Mesenteric fat pad (tissue), 1 donor: ENCODE data around the gene TBC1D2. TPM values are rescaled to one million over a fixed set of nuclear protein-coding genes. Genes with fewer than 3 reads are reported as not detected.
"Not testable (repeated sequence)": the region's sequence is repeated elsewhere in the genome, so short reads cannot be mapped to it uniquely, and the experiment has no call there.

Source experiments
- DNase-seq: peaks from one replicate; pipeline ENCODE4 v3.0.0-alpha.2; 2020; ENCODE audit warnings: low spot score
- total RNA-seq: library from RNA; stranded (reverse); fragmentation: NEBNext Ultra II Directional; extraction: Animal tissue kit (Norgen Biotek cat#: 25700); gene quantifications from one replicate; pipeline ENCODE4 v1.2.1, GENCODE V29; 2021
- donor health status: DM: yes; HTN: yes; CAD: no.

Gene TBC1D2
- total RNA-seq, 1 donor from 2014 or later, result 12.0 TPM

DNA sequence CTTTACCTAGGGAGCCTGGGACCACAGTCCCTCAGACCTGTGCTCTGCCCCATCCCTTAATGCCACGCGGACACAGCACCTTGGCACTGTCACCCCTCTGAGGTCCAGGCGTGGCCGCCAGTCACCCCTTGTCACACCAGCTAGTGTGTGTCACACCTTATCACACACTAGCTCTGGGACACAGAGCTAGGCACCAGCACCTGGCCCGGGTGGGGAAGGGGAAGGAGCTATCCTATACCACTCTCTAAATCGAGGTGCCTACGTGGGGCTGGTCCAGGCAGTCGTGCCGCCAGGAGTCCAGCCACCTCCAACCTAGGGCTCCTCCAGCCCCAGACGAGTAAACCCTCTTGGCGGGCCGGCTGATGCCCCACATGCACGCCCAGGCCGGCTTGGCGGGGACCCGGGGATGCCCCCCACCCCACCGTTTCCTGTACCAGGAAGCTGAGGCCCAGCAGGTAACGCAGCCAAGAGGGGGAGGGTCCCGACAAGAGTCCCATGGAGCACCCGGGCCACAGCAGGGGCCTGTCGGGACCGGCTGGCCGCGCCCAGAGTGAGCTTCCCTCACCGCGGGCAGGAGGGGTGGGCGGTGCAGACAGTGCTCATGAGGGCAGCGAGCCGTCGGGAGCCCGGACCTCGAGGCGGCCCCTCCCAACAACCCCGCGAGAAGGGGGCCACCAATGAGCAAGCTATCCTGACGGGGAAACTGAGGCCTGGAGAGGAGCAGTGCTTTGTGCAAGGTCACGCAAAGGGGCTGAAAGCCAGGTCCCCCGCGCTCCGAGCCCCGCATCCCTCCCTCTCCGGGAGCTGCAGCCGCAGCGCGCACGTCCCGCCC is 63.6 kb downstream of the TBC1D2 start:
- DNase-seq, result no peak

DNA sequence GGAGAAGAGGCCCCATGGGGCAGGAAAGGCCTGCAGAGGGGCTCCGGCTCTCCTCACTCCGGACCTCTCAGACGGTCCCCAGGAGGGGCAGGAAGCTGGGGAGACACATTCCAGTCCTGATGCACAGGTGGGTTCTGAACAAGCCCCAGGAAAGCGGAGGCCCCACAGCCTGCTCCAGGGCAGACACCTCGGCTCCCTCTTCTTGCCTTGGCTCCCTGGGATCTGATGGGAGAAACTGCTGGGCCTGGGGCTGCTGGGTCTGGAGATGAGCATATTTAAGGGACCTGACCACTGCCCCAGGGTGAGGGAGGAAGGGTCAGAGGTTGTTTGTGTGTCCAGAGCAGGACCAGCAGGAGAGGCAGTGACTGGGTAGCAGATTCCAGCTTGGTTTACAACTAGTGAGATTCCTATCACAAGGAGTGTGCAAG is 64.3 kb downstream of the TBC1D2 start:
- DNase-seq, result no peak

DNA sequence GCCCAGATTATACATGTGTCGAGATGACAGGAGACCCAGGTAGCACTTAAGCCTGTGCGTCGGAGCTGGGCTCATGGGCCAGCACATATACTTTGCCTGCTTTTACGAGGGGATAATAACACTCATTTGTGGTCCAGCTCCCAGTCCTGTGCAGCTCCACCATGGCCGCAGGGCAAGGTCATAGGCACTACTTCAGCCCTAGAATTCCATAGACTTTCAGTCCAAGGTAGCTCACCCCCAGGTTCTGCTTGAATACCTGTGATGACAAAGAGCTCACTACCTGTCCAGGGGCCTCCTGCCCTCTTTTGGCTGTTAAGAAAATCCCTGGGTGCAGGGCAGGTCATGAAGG is 64.7 kb downstream of the TBC1D2 start:
- no peak for DNase-seq

DNA sequence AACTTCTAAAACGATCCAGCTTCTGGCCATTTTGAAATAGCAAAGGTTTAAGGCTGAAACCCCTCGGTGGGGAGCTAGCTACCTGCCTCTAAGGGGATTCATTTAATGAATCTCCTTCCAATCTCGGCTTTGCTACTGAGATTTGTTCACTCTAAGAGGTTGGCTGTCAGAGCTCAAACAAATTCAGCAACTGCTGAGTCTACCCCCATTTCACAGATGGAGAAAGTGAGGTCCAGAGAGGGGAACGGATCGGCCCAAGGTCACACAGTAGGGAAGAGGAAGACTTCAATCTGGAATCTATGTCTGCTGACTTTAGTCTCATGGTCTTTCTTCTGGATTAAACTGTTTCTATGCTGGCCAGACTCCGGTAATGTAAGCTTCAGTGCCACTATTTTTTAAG is 66.0 kb downstream of the TBC1D2 start:
- no peak for DNase-seq

DNA sequence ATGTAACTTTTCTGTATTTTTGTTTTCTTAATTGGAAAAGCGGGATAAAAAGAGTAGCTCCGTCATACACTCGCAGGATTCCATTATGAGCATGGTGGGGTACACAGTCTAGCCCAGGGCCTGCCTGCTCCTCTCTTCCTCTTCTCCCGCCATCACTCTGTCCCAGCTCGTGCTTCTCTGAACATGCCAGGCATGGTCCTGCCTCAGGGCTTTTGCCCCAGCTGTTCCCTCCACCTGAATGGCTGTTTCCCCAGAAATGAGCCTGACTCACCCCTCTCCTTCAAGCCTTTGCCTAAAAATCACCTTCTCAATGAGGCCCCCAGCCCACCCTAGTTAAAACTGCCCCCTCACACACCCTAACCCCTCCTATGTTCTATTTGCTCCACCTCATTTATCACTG is 67.5 kb downstream of the TBC1D2 start:
- no peak for DNase-seq

DNA sequence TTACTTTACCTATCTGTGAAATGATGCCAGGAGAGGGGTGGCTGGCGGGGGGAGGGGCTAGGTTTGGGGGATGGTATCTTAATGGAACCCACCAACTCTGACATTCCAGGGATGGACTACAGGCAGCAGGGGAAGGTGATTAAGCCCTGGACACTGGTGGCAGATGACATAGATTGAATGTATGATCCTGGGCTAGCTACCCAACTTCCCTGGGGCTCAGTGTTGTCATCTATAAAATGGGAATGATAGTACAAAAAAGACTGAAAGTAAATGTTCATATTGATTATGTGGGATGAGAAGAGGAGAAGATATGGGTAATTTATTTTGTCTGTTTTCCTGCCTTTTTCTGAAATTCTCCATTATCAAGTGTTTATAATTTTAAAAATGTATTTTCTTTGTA is 69.2 kb downstream of the TBC1D2 start:
- no peak for DNase-seq

DNA sequence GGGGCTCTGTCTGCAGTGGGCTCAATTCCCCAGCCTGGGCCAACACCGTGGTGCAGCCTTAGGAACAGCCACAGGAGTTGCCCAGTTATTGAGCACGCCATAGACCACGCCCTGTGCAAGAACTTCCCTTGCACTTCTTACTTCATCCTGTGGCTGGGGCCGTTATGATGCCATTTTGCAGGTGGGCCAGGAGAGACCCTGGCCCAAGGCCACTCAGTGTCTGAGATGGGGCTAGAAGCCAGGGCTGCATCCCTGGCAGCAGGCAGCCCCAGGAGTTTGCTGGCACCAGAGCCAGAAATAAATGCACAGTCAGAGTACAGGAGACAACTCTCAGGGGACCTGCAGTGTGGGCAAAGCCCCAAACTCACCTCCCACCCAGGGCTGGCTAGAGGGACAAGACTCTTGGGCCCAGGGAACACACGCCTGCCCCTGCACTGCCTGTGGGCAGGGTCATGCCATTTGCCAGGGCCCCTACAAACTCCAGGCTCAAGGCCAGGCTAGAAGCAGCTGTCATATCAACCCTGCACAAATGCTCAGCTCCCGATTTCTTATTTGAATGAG is 69.8 kb downstream of the TBC1D2 start:
- DNase-seq, result no peak

DNA sequence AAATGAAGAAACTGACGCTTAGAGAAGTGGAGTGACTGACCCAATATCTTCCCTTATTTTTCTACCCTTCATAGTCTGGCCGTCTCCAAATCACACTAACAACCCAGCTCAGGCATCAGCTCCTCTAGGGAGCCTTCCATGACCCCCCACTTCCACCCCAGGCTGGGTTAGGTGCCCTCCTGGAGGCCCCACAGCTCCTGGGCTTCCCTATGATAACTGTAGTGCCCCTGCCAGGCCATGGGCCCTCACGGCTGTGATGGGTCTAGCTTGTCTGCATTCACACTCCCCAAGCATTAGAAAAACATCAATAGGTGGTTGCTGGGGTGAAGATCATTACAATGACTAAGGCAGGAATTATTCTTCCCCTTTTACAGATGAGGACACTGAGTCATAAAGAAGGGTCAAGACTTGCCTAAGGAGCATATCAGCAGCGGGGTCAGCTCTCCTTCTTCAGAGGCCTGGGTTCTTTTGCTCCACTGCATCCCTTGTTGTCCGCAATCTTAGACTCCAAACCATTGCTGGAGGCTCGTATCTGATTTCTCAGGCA is 70.4 kb downstream of the TBC1D2 start:
- DNase-seq, result no peak

DNA sequence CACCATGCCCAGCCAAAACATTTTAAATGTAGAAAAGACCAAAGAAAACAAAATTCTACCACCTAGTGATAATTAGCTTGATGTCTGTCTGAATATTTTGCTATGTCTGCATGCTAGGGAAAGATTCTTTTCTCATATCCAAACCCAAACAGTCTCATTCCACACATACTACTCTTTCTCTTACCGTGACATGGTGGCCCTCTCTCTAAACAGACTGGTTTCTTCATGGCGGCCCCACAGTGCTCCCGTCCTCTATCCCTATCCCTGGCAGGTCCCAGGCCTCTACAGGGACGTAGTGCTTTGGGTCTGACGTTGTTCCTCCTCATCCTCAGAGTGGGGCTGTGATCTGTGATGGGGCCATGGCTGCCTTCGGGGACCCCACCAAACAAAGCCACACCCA is 71.1 kb downstream of the TBC1D2 start:
- DNase-seq, result no peak

DNA sequence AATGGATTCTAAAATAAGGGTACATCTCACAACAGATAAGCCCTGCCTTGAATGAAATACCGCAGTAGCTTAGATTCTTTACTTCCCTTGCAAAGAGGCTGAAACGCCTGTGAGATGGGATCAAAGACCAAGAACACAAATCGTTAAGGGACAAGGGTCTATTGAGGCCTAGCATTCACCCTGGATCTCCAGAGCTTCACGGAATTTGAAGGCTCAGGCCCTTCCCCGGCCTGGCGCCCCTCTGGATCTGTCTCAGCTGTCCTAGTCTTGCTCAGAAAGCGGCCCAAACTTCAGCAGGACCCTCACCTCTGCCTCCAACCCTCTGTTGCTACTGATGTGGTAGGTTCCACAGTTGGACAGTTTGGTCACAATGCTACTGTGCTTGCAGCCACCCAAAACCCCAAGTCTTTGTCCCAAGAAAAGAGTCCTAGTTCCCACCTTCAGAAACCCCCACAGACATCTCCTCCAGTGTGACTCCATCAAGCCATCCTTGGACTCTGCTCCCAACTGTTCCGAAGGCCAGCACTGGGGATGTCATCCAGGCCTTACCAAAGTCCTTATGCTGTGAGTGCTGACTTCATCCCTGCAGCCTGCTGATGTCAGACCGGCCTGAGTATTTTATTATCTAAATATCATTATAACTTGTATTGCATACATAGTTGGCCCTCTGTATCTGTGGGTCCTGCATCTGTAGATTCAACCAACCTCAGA is 72.4 kb downstream of the TBC1D2 start:
- no peak for DNase-seq

DNA sequence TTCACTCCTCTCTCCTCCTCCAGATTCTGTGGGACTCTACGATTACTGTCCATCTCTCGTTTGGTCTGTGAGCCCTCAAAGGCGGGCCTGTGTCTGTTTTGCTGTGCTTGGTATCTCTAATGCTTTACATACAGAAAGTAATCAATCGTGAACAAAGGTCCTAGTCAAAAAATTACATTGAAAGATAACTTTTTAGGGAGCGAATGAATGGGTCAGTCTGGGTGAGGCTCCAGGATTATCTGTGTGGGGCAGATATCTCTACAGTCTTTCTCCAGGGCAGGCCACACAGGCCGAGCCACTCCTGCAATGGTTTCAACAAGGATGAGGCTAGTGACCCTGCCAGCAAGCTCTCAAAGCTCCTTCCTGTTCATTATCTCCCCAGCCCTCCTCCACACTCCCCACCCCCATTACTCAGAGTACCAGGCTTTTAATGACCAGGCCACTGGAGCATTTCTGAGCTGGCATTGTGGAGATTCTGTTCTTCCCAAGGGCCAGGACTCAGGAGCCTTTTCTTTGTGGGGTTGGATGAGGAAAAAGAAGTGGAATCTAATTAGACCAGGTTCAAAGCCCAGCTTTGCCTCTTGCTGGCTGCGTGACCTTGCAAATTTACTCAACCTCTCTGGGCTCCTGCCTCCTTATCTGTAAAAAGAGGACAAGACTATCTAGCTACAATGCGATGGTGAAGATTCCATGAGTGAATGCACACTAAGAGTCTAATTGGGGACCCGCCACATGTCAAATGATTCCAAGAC is 73.2 kb downstream of the TBC1D2 start:
- DNase-seq, result no peak

DNA sequence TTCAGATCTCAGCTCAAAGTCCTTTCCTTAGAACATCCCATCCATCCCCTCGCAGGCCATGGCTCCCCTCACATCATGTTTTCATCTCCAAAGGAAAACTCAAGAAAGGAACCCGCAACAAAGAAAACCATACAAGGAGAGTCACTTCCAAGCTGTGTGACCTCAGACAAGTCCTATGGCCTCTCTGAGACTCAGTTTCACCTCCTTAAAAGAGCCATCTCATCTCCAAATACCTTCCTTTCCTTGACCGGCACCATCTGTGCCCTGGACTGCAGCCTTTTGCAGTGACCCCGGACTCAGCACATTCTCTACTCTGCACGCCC is 73.7 kb downstream of the TBC1D2 start:
- DNase-seq, result no peak

DNA sequence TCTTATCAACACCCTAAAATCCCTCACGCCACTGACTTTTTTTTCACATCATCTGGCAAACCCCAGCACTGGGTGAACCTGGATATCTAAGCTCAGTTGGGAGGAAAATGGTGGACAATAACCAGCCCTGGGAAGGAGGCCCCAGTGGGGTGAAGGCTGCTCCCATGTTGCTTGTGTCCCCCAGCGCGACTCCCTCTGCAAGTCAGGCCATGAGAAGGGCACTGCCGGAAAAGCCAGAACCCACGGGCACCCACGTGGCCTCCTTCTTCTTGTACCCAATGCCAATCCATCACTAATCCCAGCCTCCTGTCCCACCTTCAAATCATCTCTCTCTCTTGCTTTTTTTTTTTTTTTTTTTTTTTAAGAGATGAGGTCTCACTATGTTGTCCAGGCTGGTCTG is 74.5 kb downstream of the TBC1D2 start:
- DNase-seq, result no peak

DNA sequence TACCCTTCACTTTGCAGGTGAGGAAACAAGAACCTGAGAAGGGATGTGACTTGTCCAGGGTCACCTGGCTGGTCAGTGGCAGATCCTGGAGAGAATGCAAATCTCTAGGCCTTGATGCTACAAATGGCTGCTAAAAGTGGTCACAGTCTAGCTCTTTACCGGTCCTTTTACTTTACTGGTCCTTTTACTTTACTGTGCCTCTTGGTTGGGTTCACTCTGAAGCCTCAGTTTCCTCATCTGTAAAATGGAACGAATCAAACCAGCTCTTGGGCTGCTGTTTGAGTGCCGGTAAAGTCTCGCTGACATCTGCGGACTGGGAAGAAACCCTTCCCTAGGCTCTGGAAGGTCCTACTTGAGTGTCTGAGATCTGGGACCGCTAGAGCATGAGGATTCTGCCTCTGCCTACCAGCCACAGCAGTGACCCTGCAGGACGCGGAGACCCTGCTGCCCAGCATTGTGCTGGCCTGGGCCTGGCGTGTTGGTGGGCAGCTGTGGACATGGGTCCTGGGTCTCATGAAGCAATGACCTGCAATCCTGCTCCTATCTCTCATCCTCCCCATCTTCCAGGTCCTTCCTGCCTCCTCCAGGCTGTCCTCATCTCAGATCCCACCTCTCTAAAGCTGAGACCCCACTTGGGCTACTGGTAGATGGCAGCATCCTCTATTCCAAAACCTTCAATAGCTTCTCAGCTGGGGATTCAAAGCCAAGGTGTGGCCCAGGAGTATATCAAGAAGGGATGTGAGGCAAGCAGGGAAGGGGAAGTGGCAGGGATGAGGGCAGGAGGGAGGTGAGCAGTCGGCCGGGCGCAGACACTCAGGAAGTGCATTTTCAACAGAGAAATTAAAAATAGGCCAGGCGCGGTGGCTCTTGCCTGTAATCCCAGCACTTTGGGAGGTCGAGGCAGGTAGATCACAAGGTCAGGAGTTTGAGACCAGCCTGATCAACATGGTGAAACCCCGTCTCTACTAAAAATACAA is 76.3 kb downstream of the TBC1D2 start:
- DNase-seq, result no peak

DNA sequence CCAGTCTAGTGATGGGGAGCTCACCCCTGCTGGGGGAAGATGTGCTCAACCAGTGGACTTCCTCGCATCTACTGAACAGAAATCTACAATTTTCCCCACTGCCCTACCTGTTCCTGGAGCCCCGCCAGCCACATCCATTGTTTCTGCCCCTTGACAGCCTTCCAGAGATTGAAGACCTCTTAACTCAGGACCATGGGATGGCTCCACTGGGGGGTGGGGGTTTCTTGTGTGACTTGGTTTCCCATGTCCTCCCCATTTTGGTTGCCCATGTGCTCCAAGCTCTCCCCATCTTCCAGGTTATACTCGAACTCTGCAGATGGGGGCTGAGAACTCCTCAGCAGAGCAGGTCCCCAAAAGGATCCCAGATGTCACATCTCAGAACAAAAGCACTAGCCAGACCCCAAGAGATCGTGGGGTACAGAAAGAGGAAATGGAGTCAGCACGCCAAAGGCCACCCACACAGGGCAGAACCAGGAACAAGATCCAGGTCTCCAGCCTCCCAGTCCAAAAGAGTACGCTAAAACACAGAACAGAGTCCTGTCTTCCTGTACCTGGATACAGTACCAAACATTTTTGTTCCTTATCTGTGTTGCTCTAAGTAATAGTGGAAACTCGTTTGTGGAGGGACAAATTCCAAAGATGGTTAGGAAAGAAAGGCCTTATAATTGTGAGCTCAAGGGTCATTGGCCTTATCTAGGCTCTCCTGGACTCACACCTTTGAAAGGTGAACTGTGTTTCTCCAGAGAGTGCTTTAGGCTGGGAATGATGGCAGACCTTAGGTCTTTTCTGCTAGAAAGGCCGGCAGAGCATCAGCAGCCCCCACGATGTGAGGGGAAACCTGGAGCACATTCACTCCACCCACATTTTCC is 78.8 kb downstream of the TBC1D2 start:
- DNase-seq, result no peak

DNA sequence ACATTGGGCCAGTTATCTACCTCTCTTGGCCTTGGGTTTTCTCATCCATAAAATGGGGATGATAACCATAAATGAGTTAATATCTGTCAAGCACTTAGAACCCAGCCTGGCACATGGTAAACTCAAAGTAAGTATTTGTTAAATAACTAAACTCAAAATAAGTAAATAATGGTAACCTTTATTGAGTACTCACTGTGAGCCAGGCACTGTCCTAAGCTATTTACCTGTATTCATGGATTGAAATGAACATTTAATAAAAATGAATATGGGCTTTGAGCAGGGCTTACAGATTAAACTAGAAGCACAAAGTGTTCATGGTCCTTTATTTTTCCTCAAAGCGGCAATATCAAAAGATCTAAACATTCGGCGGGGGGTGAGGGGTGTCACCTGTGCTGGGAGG is 79.7 kb downstream of the TBC1D2 start:
- no peak for DNase-seq

DNA sequence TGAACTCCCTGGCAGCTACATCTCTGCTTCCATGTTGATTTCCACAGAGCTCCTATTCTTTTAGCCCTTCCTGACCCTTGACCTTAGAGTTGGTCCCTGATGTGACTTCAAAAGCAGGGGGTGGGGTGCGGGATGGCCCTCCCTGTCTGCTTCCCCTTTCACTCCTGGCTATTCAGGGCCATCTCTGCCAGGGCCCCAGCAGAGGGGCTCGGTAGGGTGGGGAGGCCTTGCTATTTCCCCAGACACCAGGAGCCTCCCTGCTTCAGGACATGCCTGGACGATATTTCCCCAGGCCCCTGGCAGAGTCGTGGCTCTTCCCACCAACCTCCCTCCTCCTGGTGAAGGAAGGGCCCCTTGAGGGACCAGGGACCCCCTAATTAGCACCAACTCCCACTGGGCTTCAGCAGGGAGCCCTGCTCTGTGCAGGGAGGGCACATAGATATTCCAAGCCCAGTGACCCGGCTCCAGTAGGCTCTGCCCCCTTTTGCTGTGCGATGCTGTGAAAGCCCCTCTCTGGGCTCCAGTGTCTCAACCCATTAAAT is 80.3 kb downstream of the TBC1D2 start:
- DNase-seq, result no peak

DNA sequence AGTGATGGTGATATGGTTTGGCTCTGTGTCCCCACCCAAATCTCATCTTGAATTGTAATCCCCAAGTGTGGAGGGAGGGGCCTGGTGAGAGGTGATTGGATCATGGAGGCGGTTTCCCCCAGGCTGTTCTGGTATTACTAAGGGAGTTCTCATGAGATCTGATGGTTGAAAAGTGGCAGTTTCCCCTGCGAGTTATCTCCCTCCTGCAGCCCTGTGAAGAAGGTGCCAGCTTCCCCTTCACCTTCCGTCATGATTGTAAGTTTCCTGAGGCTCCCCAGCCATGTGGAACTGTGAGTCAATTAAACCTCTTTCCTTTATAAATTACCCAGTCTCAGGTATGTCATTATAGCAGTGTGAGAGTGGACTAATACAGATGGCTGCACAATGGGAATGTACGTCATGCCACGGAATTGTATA is 80.9 kb downstream of the TBC1D2 start:
- DNase-seq, result not testable (repeated sequence)

DNA sequence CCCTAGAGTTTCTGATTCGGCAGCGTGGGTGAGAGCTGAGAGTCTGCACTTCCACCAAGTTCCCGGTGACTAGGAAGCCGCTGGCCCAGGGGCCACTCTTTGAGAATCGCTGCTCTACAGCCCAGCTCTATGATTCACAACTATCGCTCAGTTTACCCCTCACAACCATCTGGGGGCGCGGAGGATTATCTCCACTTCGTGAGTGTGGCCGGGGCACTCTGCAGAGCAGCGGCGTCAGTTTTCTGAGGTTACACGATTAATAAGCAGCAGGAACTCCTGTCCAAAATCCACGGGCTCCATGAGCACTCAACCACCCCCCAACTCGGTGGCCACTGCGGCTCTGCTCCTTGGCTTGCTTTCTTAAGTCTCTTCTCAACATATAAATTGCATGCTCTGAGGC is 82.3 kb downstream of the TBC1D2 start:
- DNase-seq, result peak; percentile 68
